CD4-positive, alpha-beta T cell treated with Interleukin-10 for 1 hour (primary cell): ENCODE results near the gene TOX2.
A peak's percentile ranks its signal among the peaks of the same experiment; 100 is the strongest.

Experiments
- DNase-seq: peaks from one replicate; pipeline ENCODE4 v3.0.0-alpha.2; 2020

The TOX2 gene

GRCh38 chr20:44002861-44003260 lies 88.2 kb downstream of the TOX2 start:
- no peak for DNase-seq

GRCh38 chr20:44003609-44004008 lies 89.0 kb downstream of the TOX2 start:
- no peak for DNase-seq

- DNase-seq, result no peak
These were observed 89.8 kb downstream of the TOX2 start for GRCh38 chr20:44004306-44004915.

- DNase-seq, result no peak
These were observed 91.0 kb downstream of the TOX2 start for GRCh38 chr20:44005661-44006060.

- no peak for DNase-seq
These were observed 91.5 kb downstream of the TOX2 start for GRCh38 chr20:44006126-44006525.

- DNase-seq, result no peak
These were observed 91.9 kb downstream of the TOX2 start for GRCh38 chr20:44006578-44006977.

GRCh38 chr20:44008806-44009678 lies 94.4 kb downstream of the TOX2 start:
- DNase-seq, result no peak

- DNase-seq, result no peak
These were observed 95.0 kb downstream of the TOX2 start for GRCh38 chr20:44009679-44009992.

- no peak for DNase-seq
These were observed 95.6 kb downstream of the TOX2 start for GRCh38 chr20:44010162-44010704.

- DNase-seq, result peak; percentile 25
These were observed 96.7 kb downstream of the TOX2 start for GRCh38 chr20:44011251-44011940.

GRCh38 chr20:44012466-44013226 lies 98.0 kb downstream of the TOX2 start:
- DNase-seq, result no peak

GRCh38 chr20:44014807-44015732 lies 100.4 kb downstream of the TOX2 start:
- no peak for DNase-seq

- no peak for DNase-seq
These were observed 101.1 kb downstream of the TOX2 start for GRCh38 chr20:44015733-44016103.

GRCh38 chr20:44016525-44016924 lies 101.9 kb downstream of the TOX2 start:
- DNase-seq, result no peak

- no peak for DNase-seq
These were observed 102.6 kb downstream of the TOX2 start for GRCh38 chr20:44017211-44017610.

GRCh38 chr20:44017905-44018258 lies 103.2 kb downstream of the TOX2 start:
- DNase-seq, result no peak

GRCh38 chr20:44018259-44018941 lies 103.7 kb downstream of the TOX2 start:
- no peak for DNase-seq

GRCh38 chr20:44018942-44019637 lies 104.4 kb downstream of the TOX2 start:
- DNase-seq, result no peak

GRCh38 chr20:44019638-44020335 lies 105.1 kb downstream of the TOX2 start:
- peak; percentile 54 for DNase-seq
